Breast epithelium (tissue), 4 donors: ENCODE data around the gene POLG2. TPM values are rescaled to one million over a fixed set of nuclear protein-coding genes. Genes with fewer than 3 reads are reported as not detected.

ENCODE experiments used
- DNase-seq, 2 donors: peaks; one replicate each; pipeline ENCODE4 v3.0.0-alpha.2; 2019; ENCODE audit warnings: low spot score in 2 of 2
- H3K27ac ChIP-seq, 2 donors: fragments of 200-600 bp; sonication (generic) in 1 of 2; one replicate each; pipeline ENCODE4 v1.5.1; 2016 to 2019; ENCODE audit warnings: mild to moderate bottlenecking in 1 of 2
- H3K27me3 ChIP-seq, 2 donors: fragments of 200-600 bp; sonication (generic) in 1 of 2; one replicate each; pipeline versions ENCODE4 v1.5.1 to v1.6.0; 2017 to 2019; ENCODE audit warnings: control low read depth in 1 of 2, mild to moderate bottlenecking in 1 of 2
- H3K36me3 ChIP-seq: fragments of 200-600 bp; one replicate; pipeline ENCODE4 v1.5.1; 2019
- H3K4me1 ChIP-seq, 2 donors: fragments of 200-600 bp; sonication (generic); one replicate each; pipeline ENCODE4 v1.5.1; 2016 to 2019; ENCODE audit warnings: control low read depth in 1 of 2
- H3K4me3 ChIP-seq, 3 donors: fragments of 200-600 bp; sonication (generic); 1 replicate in 2 of 3; 2 replicates in 1 of 3; pipeline ENCODE4 v1.5.1; 2016 to 2019; ENCODE audit warnings: mild to moderate bottlenecking in 3 of 3, moderate library complexity in 2 of 3
- H3K9me3 ChIP-seq, 2 donors: fragments of 200-600 bp; sonication (generic) in 1 of 2; one replicate each; pipeline ENCODE4 v1.5.1; 2016 to 2019; ENCODE audit warnings: control low read depth in 1 of 2
- CTCF ChIP-seq, 3 donors: fragments of 450-650 bp; IDR thresholded peaks; one replicate each; pipeline ENCODE4 v1.5.1; 2016 to 2017; ENCODE audit warnings: antibody characterized with exemption in 3 of 3, mild to moderate bottlenecking in 3 of 3, moderate library complexity in 3 of 3
- POLR2A ChIP-seq: fragments of 450-650 bp; IDR thresholded peaks from one replicate; pipeline ENCODE4 v1.6.1; 2016; ENCODE audit warnings: antibody characterized with exemption, mild to moderate bottlenecking, moderate library complexity
- POLR2AphosphoS5 ChIP-seq, 3 donors: sonication (generic); formaldehyde crosslinking; IDR thresholded peaks; one replicate each; pipeline ENCODE4 v1.6.1; 2017; ENCODE audit warnings: antibody characterized with exemption in 3 of 3
- intact Hi-C: fragments of 100-400 bp; cut with DNase I; formaldehyde crosslinking; loops from one replicate; pipeline ENCODE4 v1.15.1; 2023; ENCODE audit warnings: low total_unique reads
- total RNA-seq, 3 donors: library from RNA; depleted of rRNA; stranded (reverse); fragments of >200 nt; gene quantifications; one replicate each; pipeline ENCODE4 v1.1.0, GENCODE V29; 2016

POLG2 gene
- total RNA-seq, 3 donors from 2014 or later = 3.2 to 18.7 (median 12.8) TPM

GRCh38 chr17:64515829-64516228 is 19.0 kb upstream of the POLG2 start:
- no peaks in the 10 kb centered on the region for H3K9me3 ChIP-seq
- no peaks in the 10 kb centered on the region for H3K27me3 ChIP-seq
- intact Hi-C loops = no loop called here
- no peak for DNase-seq
- H3K4me3 ChIP-seq = no peak overlapping the region
- no peaks in the 10 kb centered on the region for H3K36me3 ChIP-seq
- H3K27ac ChIP-seq = no peak overlapping the region
- TF ChIP-seq CTCF (IDR thresholded peaks at IDR 0.05) (no peak), POLR2A (no peak)
- H3K4me1 ChIP-seq = no peaks in the 10 kb centered on the region

GRCh38 chr17:64515419-64515818 is 18.6 kb upstream of the POLG2 start:
- H3K36me3 ChIP-seq = no peaks in the 10 kb centered on the region
- no peak for DNase-seq
- intact Hi-C loops = no loop called here

GRCh38 chr17:64509179-64509578 is 12.3 kb upstream of the POLG2 start:
- TF ChIP-seq CTCF (IDR thresholded peaks at IDR 0.05) (no peak), POLR2A (no peak), POLR2AphosphoS5 (IDR thresholded peaks at IDR 0.05) (no peak)
- no peak overlapping the region for H3K27ac ChIP-seq
- H3K4me1 ChIP-seq = peaks cover 0 to 8% of the 10 kb centered on the region in 2 donors
- no peaks in the 10 kb centered on the region for H3K27me3 ChIP-seq
- H3K9me3 ChIP-seq = no peaks in the 10 kb centered on the region
- intact Hi-C loops = loop anchor here (10.0 kb wide), 1 partner anchor 184 kb away; no protein-coding TSS in a partner anchor
- H3K4me3 ChIP-seq = peak overlapping the region in 1 of 3 donors; percentile 14
- no peaks in the 10 kb centered on the region for H3K36me3 ChIP-seq
- no peak for DNase-seq

More at GRCh38 chr17:64515419-64515818, 18.6 kb upstream of the POLG2 start:
- Histone ChIP-seq H3K9me3 (no peaks in the 10 kb centered on the region), H3K27me3 (no peaks in the 10 kb centered on the region), H3K4me3 (no peak overlapping the region), H3K4me1 (no peaks in the 10 kb centered on the region), H3K27ac (no peak overlapping the region)
- TF ChIP-seq CTCF (IDR thresholded peaks at IDR 0.05) (no peak), POLR2A (no peak), POLR2AphosphoS5 (IDR thresholded peaks at IDR 0.05) (no peak)

- no peak overlapping the region for H3K27ac ChIP-seq
- intact Hi-C loops = loop anchor here (10.0 kb wide), 1 partner anchor 184 kb away; no protein-coding TSS in a partner anchor
- peak overlapping the region in 1 of 3 donors; percentile 14 for H3K4me3 ChIP-seq
- no peaks in the 10 kb centered on the region for H3K9me3 ChIP-seq
- DNase-seq = no peak
- H3K4me1 ChIP-seq = peaks cover 0 to 9% of the 10 kb centered on the region in 2 donors
- peaks cover 1% of the 10 kb centered on the region for H3K36me3 ChIP-seq
- no peak for TF ChIP-seq CTCF (IDR thresholded peaks at IDR 0.05)
- TF ChIP-seq POLR2AphosphoS5 (IDR thresholded peaks at IDR 0.05) = no peak
- no peak for TF ChIP-seq POLR2A
- H3K27me3 ChIP-seq = no peaks in the 10 kb centered on the region
Measured at GRCh38 chr17:64508683-64509082, 11.8 kb upstream of the POLG2 start.

- Histone ChIP-seq H3K4me3 (peak overlapping the region; percentile 75 to 91 (median 83)), H3K36me3 (peaks cover 14% of the 10 kb centered on the region), H3K27me3 (no peaks in the 10 kb centered on the region), H3K27ac (peak overlapping the region; percentile 99 to 100), H3K9me3 (no peaks in the 10 kb centered on the region), H3K4me1 (peaks cover 0 to 17% of the 10 kb centered on the region in 2 donors)
- TF ChIP-seq CTCF (IDR thresholded peaks at IDR 0.05) = peak; percentile 9 to 53 (median 27)
- no peak for TF ChIP-seq POLR2AphosphoS5 (IDR thresholded peaks at IDR 0.05)
- TF ChIP-seq POLR2A = no peak
- DNase-seq = no peak
- intact Hi-C loops = loop anchor here (10.0 kb wide), 1 partner anchor 183 kb away; no protein-coding TSS in a partner anchor
Measured at GRCh38 chr17:64507413-64507782, 10.5 kb upstream of the POLG2 start.
